ENCODE measurements around the gene ST6GALNAC4.
A peak's percentile ranks its signal among the peaks of the same experiment; 100 is the strongest.

The ST6GALNAC4 gene

GRCh38 chr9:127946728-127947127, 29.9 kb upstream of the ST6GALNAC4 start:
- DNase-seq (ENCODE audit: low read depth) = no peak

GRCh38 chr9:127945942-127946341, 29.1 kb upstream of the ST6GALNAC4 start:
- no peak for DNase-seq (ENCODE audit: low read depth)

GRCh38 chr9:127945338-127945737, 28.5 kb upstream of the ST6GALNAC4 start:
- no peak for DNase-seq (ENCODE audit: low read depth)

- no peak for DNase-seq (ENCODE audit: low read depth)
Measured at GRCh38 chr9:127944586-127945218, 27.9 kb upstream of the ST6GALNAC4 start.

- DNase-seq (ENCODE audit: low read depth) = peak; percentile 65
Measured at GRCh38 chr9:127943731-127944144, 26.9 kb upstream of the ST6GALNAC4 start.

- no peak for DNase-seq (ENCODE audit: low read depth)
Measured at GRCh38 chr9:127943011-127943662, 26.3 kb upstream of the ST6GALNAC4 start.

- no peak for DNase-seq (ENCODE audit: low read depth)
Measured at GRCh38 chr9:127942216-127943010, 25.6 kb upstream of the ST6GALNAC4 start.

GRCh38 chr9:127941961-127942215, 25.0 kb upstream of the ST6GALNAC4 start:
- no peak for DNase-seq (ENCODE audit: low read depth)

GRCh38 chr9:127941062-127941960, 24.5 kb upstream of the ST6GALNAC4 start:
- DNase-seq (ENCODE audit: low read depth) = no peak

- DNase-seq (ENCODE audit: low read depth) = no peak
Measured at GRCh38 chr9:127940593-127940992, 23.8 kb upstream of the ST6GALNAC4 start.

- no peak for DNase-seq (ENCODE audit: low read depth)
Measured at GRCh38 chr9:127938298-127938690, 21.5 kb upstream of the ST6GALNAC4 start.

GRCh38 chr9:127937388-127938297, 20.8 kb upstream of the ST6GALNAC4 start, which contains the start of gene DPM2:
DPM2 (minus strand) TSS chr9:127937854; CDS start chr9:127937820, 34 bp downstream.
- peak; percentile 78 for DNase-seq (ENCODE audit: low read depth)

- no peak for DNase-seq (ENCODE audit: low read depth)
Measured at GRCh38 chr9:127937056-127937387, 20.2 kb upstream of the ST6GALNAC4 start.

- no peak for DNase-seq (ENCODE audit: low read depth)
Measured at GRCh38 chr9:127936347-127936852, 19.6 kb upstream of the ST6GALNAC4 start.

- no peak for DNase-seq (ENCODE audit: low read depth)
Measured at GRCh38 chr9:127935765-127936221, 19.0 kb upstream of the ST6GALNAC4 start.

GRCh38 chr9:127934986-127935385, 18.1 kb upstream of the ST6GALNAC4 start:
- no peak for DNase-seq (ENCODE audit: low read depth)

GRCh38 chr9:127934248-127934647, 17.4 kb upstream of the ST6GALNAC4 start:
- no peak for DNase-seq (ENCODE audit: low read depth)

GRCh38 chr9:127931092-127931881, 14.4 kb upstream of the ST6GALNAC4 start:
- no peak for DNase-seq (ENCODE audit: low read depth)

GRCh38 chr9:127930231-127931091, 13.6 kb upstream of the ST6GALNAC4 start, which contains the start of gene PIP5KL1:
PIP5KL1 (minus strand) TSS chr9:127930777; CDS start chr9:127930752, 25 bp downstream.
- DNase-seq (ENCODE audit: low read depth) = peak; percentile 57
